Endothelial cell of hepatic sinusoid (primary cell): ENCODE results near the gene GOLT1B.

Experiments used
- in situ Hi-C: cut with HindIII; loops from 2 replicates; pipeline ENCODE4 v1.10.0; 2017; ENCODE audit warnings: low sequenced_read_pairs

The GOLT1B gene

GRCh38 chr12:21561158-21561557 lies 59.6 kb downstream of the GOLT1B start:
- in situ Hi-C loops: no loop called here

- in situ Hi-C loops: no loop called here
These were observed 61.3 kb downstream of the GOLT1B start for GRCh38 chr12:21562859-21563258.

- in situ Hi-C loops: no loop called here
These were observed 64.8 kb downstream of the GOLT1B start for GRCh38 chr12:21566223-21566906.

- in situ Hi-C loops: no loop called here
These were observed 65.4 kb downstream of the GOLT1B start for GRCh38 chr12:21566907-21567394.
